Measurements from ENCODE around the gene CNTD1. TPM values are rescaled to one million over a fixed set of nuclear protein-coding genes. Genes with fewer than 3 reads are reported as not detected.

CNTD1 gene
- total RNA-seq, 4 donors from 2014 or later = 0.09 to 2.9 TPM; not detected in 2

GRCh38 chr17:42830971-42831370 lies 32.3 kb downstream of the CNTD1 start:
- no peak for ATAC-seq (ENCODE audit: low FRiP score)
- no peak for DNase-seq (ENCODE audit: low spot score)
- no peak for TF ChIP-seq CTCF (IDR thresholded peaks at IDR 0.05)

GRCh38 chr17:42832213-42832933 lies 33.7 kb downstream of the CNTD1 start:
- peak; percentile 12 for ATAC-seq (ENCODE audit: low FRiP score)
- no peak for DNase-seq (ENCODE audit: low spot score)
- TF ChIP-seq CTCF (IDR thresholded peaks at IDR 0.05) = no peak

- ATAC-seq (ENCODE audit: low FRiP score) = peak; percentile 90
- DNase-seq (ENCODE audit: low spot score) = peak; percentile 75
These were observed 34.5 kb downstream of the CNTD1 start, which contains the start of gene PSME3 for GRCh38 chr17:42832934-42833766. Gene PSME3, plus strand, starts transcription at chr17:42833397. Its CDS starts 235 bp downstream, at chr17:42833632.

GRCh38 chr17:42833767-42834422 lies 35.2 kb downstream of the CNTD1 start:
- DNase-seq (ENCODE audit: low spot score) (no peak), ATAC-seq (ENCODE audit: low FRiP score) (peak; percentile 3)
- TF ChIP-seq CTCF (IDR thresholded peaks at IDR 0.05) = no peak

More at GRCh38 chr17:42832934-42833766, 34.5 kb downstream of the CNTD1 start, which contains the start of gene PSME3:
- no peak for TF ChIP-seq CTCF (IDR thresholded peaks at IDR 0.05)

- DNase-seq (ENCODE audit: low spot score) (no peak), ATAC-seq (ENCODE audit: low FRiP score) (no peak)
- no peak for TF ChIP-seq CTCF (IDR thresholded peaks at IDR 0.05)
These were observed 37.1 kb downstream of the CNTD1 start for GRCh38 chr17:42835732-42836131.

GRCh38 chr17:42841975-42842685 lies 43.5 kb downstream of the CNTD1 start:
- ATAC-seq (ENCODE audit: low FRiP score) (no peak), DNase-seq (ENCODE audit: low spot score) (no peak)
- no peak for TF ChIP-seq CTCF (IDR thresholded peaks at IDR 0.05)
